NCI-H2171 (cell line): ENCODE measurements around the gene WAC.
"Not testable (repeated sequence)": the region's sequence is repeated elsewhere in the genome, so short reads cannot be mapped to it uniquely, and the experiment has no call there.

ENCODE experiments used
- DNase-seq: peaks from one replicate; lab custom pipeline; 2025; lab: John Stamatoyannopoulos, UW

The WAC gene

GRCh38 chr10:28564905-28565304, 32.0 kb downstream of the WAC start:
- DNase-seq, result no peak

- DNase-seq, result no peak
These were observed 33.6 kb downstream of the WAC start for GRCh38 chr10:28566458-28567015.

DNA sequence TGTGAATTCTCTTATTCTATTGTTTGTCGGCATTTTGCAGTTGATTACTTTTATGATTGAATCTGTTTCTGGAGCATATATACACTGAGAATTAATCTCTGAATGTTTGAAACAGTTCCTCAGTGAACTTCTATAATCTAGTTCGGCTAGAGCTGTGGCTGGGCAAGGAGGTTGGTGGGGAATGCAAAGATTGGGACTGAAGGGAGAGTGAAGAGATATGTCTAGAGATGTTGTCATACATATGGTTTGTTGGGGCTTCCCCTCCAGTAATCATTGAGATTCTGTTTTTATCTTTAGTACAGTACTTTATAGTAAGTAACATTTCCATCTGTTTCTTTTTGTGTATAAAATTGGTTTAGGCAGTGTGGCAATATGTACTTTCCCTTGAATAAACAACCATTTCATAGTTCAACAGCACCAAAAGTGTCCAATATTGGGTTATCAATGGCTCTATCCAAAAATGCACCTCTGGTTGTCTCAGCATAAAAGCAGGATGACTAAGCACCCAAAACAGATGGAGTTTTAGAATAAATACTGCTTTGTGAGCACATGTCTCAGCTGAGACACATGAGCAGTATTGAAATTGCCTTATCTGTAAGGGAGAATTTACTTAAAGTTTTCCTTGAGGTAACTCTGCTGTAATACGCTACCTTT, 36.7 kb downstream of the WAC start:
- DNase-seq, result no peak

DNA sequence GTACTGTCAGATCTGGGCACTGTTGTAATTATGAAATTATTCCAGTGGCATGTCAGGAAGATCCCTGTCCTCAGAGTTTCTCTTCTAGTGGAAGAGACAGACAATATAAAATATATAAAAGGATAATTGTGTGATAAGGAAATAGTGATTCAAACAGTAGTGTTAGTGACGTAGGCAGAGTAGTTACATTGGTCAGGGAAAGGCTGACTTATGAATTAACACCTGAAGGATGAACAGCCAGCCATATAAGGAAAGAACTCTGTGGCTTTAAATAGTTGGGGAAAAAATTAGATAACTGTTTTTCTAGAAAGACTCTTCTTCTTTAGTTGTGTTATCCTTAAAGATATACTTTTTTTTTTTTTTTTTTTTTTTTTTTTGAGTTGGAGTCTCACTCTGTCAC, 37.7 kb downstream of the WAC start:
- no peak for DNase-seq

- no peak for DNase-seq
These were observed 38.3 kb downstream of the WAC start for GRCh38 chr10:28571265-28571664.

GRCh38 chr10:28574214-28574613, 41.3 kb downstream of the WAC start:
- not testable (repeated sequence) for DNase-seq

GRCh38 chr10:28575852-28576251, 42.9 kb downstream of the WAC start:
- DNase-seq, result no peak

DNA sequence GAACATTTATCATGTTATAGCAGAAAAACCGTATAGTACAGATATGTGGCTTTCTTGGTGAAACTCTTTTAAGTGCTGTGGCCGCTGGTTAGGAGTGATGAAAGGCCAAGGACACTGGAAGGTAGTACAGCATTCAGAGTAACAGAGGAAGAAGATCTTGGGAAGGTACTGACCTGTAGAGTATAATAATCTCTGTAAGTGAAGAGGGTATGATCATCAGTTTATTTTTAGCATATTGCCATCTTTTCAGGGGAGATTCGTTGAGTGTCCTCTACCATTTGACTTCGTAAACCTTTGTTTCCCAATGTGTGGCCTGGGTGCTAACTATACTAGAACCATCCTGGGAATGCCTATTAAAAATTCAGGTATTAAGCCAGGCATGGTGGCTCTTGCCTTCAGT, 44.6 kb downstream of the WAC start:
- no peak for DNase-seq

GRCh38 chr10:28578454-28578853, 45.5 kb downstream of the WAC start:
- no peak for DNase-seq

DNA sequence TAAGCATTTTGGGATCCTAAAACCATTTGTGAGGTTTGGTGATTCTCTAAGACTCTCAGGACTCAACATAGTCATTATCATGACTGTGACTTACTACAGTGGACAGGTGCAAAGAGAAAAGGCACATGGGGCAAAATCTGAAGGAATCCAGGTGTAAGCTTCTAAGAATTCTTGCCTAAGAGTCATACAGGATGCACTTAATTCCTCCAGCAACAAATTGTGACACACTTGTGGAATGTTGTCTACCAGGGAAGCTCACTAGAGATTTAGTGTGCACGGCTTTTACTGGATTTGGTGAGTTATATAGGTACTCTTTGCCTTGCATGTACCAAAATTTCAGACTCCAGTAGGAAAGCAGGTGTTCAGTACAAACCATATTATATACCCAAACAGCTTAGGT, 47.9 kb downstream of the WAC start:
- DNase-seq, result no peak

DNA sequence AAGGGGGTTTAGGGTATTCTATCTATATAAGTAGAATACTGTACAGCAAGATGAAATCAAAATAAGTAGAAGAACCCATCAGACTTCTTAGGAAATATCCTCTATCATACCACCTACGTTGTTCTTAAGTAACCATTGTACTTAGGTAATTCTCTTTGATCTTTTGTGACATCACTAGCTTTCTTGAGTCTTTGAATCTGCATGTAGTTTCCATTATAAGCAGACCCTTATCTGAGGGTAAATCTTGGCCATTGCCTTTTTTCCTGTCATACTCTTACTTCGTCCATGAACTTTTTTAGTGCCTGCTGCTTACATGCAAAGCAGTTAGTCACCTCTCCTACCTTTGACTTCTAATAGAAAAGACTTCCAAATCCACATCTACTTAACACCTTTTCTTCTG, 49.0 kb downstream of the WAC start:
- no peak for DNase-seq

DNA sequence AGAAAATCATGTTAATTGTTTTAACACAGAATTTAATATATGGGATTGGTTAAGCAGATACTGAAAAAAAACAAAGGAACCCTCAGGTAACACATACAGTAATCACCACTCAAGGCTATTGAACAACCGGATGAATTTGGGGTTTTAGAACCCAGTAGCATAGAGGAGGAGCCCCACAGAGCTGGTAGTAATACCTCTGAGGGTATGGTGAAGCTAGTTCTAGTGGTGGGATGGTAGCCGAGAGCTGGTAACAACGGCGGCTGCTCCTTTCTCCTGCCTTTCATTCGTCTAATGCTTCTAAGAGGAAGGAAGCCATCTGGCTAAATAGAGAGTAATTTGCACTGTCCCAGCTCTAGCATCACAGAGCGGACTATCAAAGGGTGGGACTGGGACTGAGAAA, 52.2 kb downstream of the WAC start:
- no peak for DNase-seq

- no peak for DNase-seq
These were observed 53.3 kb downstream of the WAC start for GRCh38 chr10:28586176-28586575.

GRCh38 chr10:28587270-28587969, 54.5 kb downstream of the WAC start:
- no peak for DNase-seq

- DNase-seq, result no peak
These were observed 55.0 kb downstream of the WAC start for GRCh38 chr10:28587970-28588290.

- no peak for DNase-seq
These were observed 60.0 kb downstream of the WAC start for GRCh38 chr10:28592953-28593352.

- DNase-seq, result no peak
These were observed 60.9 kb downstream of the WAC start for GRCh38 chr10:28593811-28594210.

DNA sequence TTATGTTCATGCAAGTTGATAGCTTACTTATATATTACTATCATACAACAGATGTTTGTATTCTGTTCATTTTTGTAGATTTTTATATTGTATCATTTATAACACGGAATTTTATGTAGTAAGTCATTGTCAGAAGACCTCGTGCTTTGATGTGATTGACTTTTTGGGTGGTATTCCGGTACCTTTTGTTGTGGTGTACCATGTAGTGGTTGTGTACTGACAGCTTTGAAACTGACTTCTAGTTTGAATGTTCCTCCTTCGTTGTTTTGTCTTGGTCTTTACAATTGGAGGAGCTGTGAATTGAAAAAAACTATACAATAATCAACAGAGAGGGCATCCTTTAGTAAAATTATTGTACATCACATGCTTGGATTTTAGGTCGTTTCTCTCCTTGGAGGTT, 61.5 kb downstream of the WAC start:
- DNase-seq, result no peak

DNA sequence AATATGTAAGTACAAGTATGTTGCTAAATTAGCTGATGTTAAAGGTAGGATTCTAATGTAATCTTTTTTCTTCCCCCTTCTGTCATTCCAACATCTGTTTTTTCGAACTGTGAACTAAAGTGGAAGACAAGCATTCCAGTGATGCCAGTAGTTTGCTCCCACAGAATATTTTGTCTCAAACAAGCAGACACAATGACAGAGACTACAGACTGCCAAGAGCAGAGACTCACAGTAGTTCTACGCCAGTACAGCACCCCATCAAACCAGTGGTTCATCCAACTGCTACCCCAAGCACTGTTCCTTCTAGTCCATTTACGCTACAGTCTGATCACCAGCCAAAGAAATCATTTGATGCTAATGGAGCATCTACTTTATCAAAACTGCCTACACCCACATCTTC, 62.7 kb downstream of the WAC start:
- no peak for DNase-seq

GRCh38 chr10:28600056-28600455, 67.1 kb downstream of the WAC start:
- no peak for DNase-seq

DNA sequence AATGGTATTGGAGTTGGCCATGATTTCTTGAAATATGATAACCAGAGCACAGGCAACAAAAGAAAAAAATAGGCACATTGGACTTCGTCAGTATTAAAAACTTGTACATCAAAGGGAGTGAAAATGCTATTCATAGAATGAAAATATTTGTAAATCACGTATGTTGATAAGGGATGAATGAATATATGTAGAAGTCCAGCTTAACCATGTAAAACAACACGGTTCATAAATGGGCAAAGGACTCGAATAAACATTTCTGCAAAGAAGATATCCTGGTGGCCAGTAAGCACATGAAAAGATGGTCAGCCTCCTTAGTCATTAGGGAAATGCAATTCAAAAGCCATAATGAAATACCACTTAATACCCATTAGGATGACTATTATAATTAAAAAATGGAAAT, 68.1 kb downstream of the WAC start:
- no peak for DNase-seq

- DNase-seq, result no peak
These were observed 71.9 kb downstream of the WAC start for GRCh38 chr10:28604567-28605536.

DNA sequence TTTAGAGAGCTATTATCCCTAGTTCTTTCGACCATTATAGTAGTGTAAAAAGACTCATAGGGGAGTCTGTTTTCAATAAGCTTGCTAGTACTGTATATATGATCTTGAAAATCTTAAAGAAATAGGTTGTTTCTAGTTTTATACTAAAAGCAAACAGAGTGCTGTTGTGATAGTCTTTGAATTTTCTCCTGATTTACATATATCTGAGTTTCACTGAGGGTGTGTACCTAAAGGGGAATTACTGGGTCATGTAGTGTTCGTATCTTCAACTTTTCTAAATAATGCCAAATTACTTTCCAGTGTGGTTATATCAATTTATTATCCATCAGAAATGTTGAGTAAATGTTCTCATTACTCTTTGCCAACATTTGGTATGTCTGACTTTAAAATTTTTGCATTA, 73.7 kb downstream of the WAC start:
- DNase-seq, result no peak
